ENCODE results near the gene MTMR4. TPM values are rescaled to one million over a fixed set of nuclear protein-coding genes. Genes with fewer than 3 reads are reported as not detected.
"Not testable (repeated sequence)": the region's sequence is repeated elsewhere in the genome, so short reads cannot be mapped to it uniquely, and the experiment has no call there.

MTMR4 gene
- total RNA-seq, 1 experiment from 2014 or later: 67.2 TPM

GRCh38 chr17:58556833-58557250 lies 42.4 kb upstream of the MTMR4 start:
- H3K36me3 ChIP-seq (ENCODE audit: control insufficient read depth in 1 of 2, insufficient read depth in 2 of 2, low read length in 2 of 2): no peaks in the 10 kb centered on the region
- ATAC-seq (no peak), DNase-seq (ENCODE audit: low read depth, low spot score) (no peak)
- H3K4me1 ChIP-seq (ENCODE audit: control insufficient read depth in 1 of 2, insufficient read depth in 2 of 2, low read length in 2 of 2): no peaks in the 10 kb centered on the region
- H3K9ac ChIP-seq (ENCODE audit: low read length): no peak overlapping the region
- CTCF ChIA-PET: no interaction called here
- POLR2A ChIA-PET: no interaction called here
- H3K9me2 ChIP-seq (ENCODE audit: insufficient read depth): no peaks in the 10 kb centered on the region
- no peak overlapping the region for H3K27ac ChIP-seq (ENCODE audit: low read depth, low read length)
- no TSS peak for BruUV-seq (replicated peaks)
- H3K9me3 ChIP-seq (ENCODE audit: control insufficient read depth in 1 of 2, insufficient read depth in 1 of 2, low read depth in 1 of 2, low read length in 2 of 2): no peaks in the 10 kb centered on the region
- H3K27me3 ChIP-seq (ENCODE audit: insufficient read depth, low read length): no peaks in the 10 kb centered on the region
- no peak for TF ChIP-seq EZH2 (IDR thresholded peaks at IDR 0.05)
- TF ChIP-seq JUND (IDR thresholded peaks at IDR 0.05): no peak
- TF ChIP-seq EGR1 (IDR thresholded peaks at IDR 0.05; ENCODE audit: low read depth): no peak
- no peak for TF ChIP-seq RAD21 (IDR thresholded peaks at IDR 0.05; ENCODE audit: low read depth)
- TF ChIP-seq, protein P1, sequence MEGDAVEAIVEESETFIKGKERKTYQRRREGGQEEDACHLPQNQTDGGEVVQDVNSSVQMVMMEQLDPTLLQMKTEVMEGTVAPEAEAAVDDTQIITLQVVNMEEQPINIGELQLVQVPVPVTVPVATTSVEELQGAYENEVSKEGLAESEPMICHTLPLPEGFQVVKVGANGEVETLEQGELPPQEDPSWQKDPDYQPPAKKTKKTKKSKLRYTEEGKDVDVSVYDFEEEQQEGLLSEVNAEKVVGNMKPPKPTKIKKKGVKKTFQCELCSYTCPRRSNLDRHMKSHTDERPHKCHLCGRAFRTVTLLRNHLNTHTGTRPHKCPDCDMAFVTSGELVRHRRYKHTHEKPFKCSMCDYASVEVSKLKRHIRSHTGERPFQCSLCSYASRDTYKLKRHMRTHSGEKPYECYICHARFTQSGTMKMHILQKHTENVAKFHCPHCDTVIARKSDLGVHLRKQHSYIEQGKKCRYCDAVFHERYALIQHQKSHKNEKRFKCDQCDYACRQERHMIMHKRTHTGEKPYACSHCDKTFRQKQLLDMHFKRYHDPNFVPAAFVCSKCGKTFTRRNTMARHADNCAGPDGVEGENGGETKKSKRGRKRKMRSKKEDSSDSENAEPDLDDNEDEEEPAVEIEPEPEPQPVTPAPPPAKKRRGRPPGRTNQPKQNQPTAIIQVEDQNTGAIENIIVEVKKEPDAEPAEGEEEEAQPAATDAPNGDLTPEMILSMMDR (IDR thresholded peaks at IDR 0.05 in 2 of 3, conservative IDR thresholded peaks at IDR 0.05 in 1 of 3; ENCODE audit: borderline replicate concordance in 1 of 3, insufficient read depth in 1 of 3, low read depth in 2 of 3, low read length in 2 of 3): no peak
- no peak for TF ChIP-seq POLR2AphosphoS5 (IDR thresholded peaks at IDR 0.05; ENCODE audit: low read depth, low read length)
- TF ChIP-seq ELF1 (IDR thresholded peaks at IDR 0.05; ENCODE audit: borderline replicate concordance, low read depth): no peak
- TF ChIP-seq REST (IDR thresholded peaks at IDR 0.05; ENCODE audit: low read depth): no peak
- TF ChIP-seq SIN3A (IDR thresholded peaks at IDR 0.05; ENCODE audit: low read depth): no peak
- no peak for TF ChIP-seq FOSL1 (IDR thresholded peaks at IDR 0.05; ENCODE audit: low read depth)
- no peak for TF ChIP-seq TCF7L2 (IDR thresholded peaks at IDR 0.05; ENCODE audit: borderline replicate concordance, extremely low read depth, insufficient read depth, insufficient read length)
- TF ChIP-seq EZH2phosphoT487 (IDR thresholded peaks at IDR 0.05; ENCODE audit: borderline replicate concordance): no peak
- no peak for TF ChIP-seq ZFX (IDR thresholded peaks at IDR 0.05)
- no peak for TF ChIP-seq YY1 (IDR thresholded peaks at IDR 0.05; ENCODE audit: extremely low read depth, insufficient replicate concordance, low read depth, low read length)
- TF ChIP-seq ZNF274 (IDR thresholded peaks at IDR 0.05; ENCODE audit: low read depth, low read length): no peak
- RAD21 ChIA-PET (ENCODE audit: low non-redundant PET in 1 of 2, low total read pairs in 2 of 2, uncharacterized antibody in 2 of 2, unreplicated experiment in 2 of 2): no interaction called here
- H3K79me2 ChIP-seq (ENCODE audit: insufficient read depth, low read length): no peaks in the 10 kb centered on the region
- H4K20me1 ChIP-seq (ENCODE audit: insufficient read depth): no peaks in the 10 kb centered on the region
- no peak overlapping the region for H3K4me2 ChIP-seq (ENCODE audit: low read length)
- intact Hi-C loops (cut with micrococcal nuclease): no loop called here
- H2AFZ ChIP-seq (ENCODE audit: low read depth, low read length, poor library complexity, severe bottlenecking): no peak overlapping the region
- H3K4me3 ChIP-seq (replicated peaks in 1 of 2; ENCODE audit: low read depth in 1 of 2, low read length in 2 of 2): no peak overlapping the region

DNA sequence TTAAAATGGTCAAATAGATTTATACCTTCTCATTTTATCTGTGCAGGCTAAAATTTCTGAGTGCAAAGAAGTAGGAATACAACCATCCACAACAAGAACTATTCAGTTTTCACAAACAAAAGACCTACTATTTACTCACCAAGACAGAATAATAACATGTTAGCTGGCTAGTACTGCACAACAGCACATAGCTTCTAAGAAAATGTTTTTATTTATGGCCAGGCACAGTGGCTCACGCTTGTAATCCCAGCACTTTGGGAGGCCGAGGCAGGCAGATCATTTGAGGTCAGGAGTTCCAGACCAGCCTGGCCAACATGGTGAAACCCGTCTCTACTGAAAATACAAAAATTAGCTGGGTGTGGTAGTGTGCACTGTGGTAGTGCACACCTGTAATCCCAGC lies 40.7 kb upstream of the MTMR4 start:
- H3K9ac ChIP-seq (ENCODE audit: low read length); H4K20me1 ChIP-seq (ENCODE audit: insufficient read depth); H3K36me3 ChIP-seq (ENCODE audit: control insufficient read depth in 1 of 2, insufficient read depth in 2 of 2, low read length in 2 of 2); RAD21 ChIA-PET (ENCODE audit: low non-redundant PET in 1 of 2, low total read pairs in 2 of 2, uncharacterized antibody in 2 of 2, unreplicated experiment in 2 of 2); H3K4me2 ChIP-seq (ENCODE audit: low read length); ATAC-seq; H3K27me3 ChIP-seq (ENCODE audit: insufficient read depth, low read length); H3K79me2 ChIP-seq (ENCODE audit: insufficient read depth, low read length); intact Hi-C loops (cut with micrococcal nuclease); H3K9me3 ChIP-seq (ENCODE audit: control insufficient read depth in 1 of 2, insufficient read depth in 1 of 2, low read depth in 1 of 2, low read length in 2 of 2); H3K9me2 ChIP-seq (ENCODE audit: insufficient read depth); BruUV-seq (replicated peaks); H3K4me1 ChIP-seq (ENCODE audit: control insufficient read depth in 1 of 2, insufficient read depth in 2 of 2, low read length in 2 of 2); H2AFZ ChIP-seq (ENCODE audit: low read depth, low read length, poor library complexity, severe bottlenecking); DNase-seq (ENCODE audit: low read depth, low spot score); H3K4me3 ChIP-seq (replicated peaks in 1 of 2; ENCODE audit: low read depth in 1 of 2, low read length in 2 of 2); H3K27ac ChIP-seq (ENCODE audit: low read depth, low read length): not testable (repeated sequence)
- POLR2A ChIA-PET: interaction anchor here (1.2 kb wide), 1 partner anchor 77 kb away, joined by 4 read pairs; no protein-coding TSS in a partner anchor
- CTCF ChIA-PET: interaction anchor here (1.5 kb wide), 1 partner anchor 33 kb away, joined by 3 read pairs; no protein-coding TSS in a partner anchor
